NCI-H128 (cell line): ENCODE data around the gene LRRK2.
"Not testable (repeated sequence)": the region's sequence is repeated elsewhere in the genome, so short reads cannot be mapped to it uniquely, and the experiment has no call there.

ENCODE experiments used
- DNase-seq: peaks from one replicate; lab custom pipeline; 2025; ENCODE audit not compliant: unreplicated experiment; lab: John Stamatoyannopoulos, UW

LRRK2 gene

GRCh38 chr12:40244526-40245156 lies 19.8 kb downstream of the LRRK2 start:
- not testable (repeated sequence) for DNase-seq

DNA sequence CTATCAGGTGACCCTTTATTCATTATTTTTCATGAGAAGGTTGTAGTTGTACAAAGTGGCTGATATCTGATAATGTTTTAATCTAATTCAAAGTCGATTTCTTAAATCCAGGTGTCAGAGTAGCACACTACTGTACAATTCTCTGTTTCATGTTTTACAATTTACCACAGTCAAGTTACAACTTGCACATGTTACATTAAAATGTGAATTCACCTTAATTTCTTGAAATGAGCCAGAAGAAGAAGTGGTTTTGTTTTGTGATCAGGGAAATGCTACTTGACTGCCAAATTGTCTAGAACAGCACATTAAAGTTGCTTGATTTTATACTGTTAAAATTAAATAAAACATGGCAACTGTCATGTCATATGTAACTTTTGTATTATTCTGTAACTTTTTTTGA lies 23.2 kb downstream of the LRRK2 start:
- no peak for DNase-seq

DNA sequence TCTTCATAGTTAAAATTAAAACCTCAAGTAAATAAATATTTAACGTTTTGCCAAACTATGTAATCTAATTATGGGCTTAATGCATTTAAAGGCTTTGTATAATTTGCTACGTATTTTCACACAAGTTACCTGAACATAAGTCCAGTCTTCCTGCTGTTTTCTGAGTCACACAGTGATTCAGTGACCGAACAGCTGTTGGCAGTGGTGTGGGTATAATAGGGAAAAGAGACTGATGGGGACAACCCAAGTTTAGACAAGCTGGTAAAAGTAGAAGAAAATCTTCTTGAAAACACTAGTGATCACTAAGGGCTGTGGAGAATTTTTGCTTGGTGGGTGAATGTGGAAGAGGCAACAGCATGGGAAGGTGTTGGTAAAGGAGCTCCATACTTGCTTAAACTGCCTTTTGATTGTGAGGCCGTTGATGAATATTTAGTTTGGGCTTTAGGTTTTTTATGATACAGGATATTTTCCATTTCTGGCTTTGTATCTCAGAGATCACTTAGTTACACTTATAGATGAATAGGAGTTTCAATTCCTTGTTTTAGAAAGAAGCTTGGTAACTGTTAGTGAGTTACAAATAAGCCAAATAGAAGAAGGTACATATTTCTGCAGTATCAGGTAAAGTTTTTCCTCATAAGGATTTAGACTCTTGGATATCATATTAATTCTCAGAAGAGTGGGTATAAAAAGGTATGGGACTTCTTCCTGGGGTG lies 23.9 kb downstream of the LRRK2 start:
- DNase-seq: no peak

- DNase-seq: not testable (repeated sequence)
Measured at GRCh38 chr12:40250652-40251051, 25.9 kb downstream of the LRRK2 start.

GRCh38 chr12:40253936-40254335 lies 29.1 kb downstream of the LRRK2 start:
- no peak for DNase-seq

GRCh38 chr12:40254455-40255085 lies 29.8 kb downstream of the LRRK2 start:
- no peak for DNase-seq

GRCh38 chr12:40258371-40258770 lies 33.6 kb downstream of the LRRK2 start:
- DNase-seq: no peak

- DNase-seq: no peak
Measured at GRCh38 chr12:40261937-40262336, 37.1 kb downstream of the LRRK2 start.

- DNase-seq: no peak
Measured at GRCh38 chr12:40262657-40263056, 37.9 kb downstream of the LRRK2 start.

GRCh38 chr12:40263616-40264409 lies 39.0 kb downstream of the LRRK2 start:
- no peak for DNase-seq

GRCh38 chr12:40271981-40272664 lies 47.3 kb downstream of the LRRK2 start:
- DNase-seq: no peak

GRCh38 chr12:40281791-40282364 lies 57.1 kb downstream of the LRRK2 start:
- no peak for DNase-seq

- DNase-seq: no peak
Measured at GRCh38 chr12:40286583-40286982, 61.8 kb downstream of the LRRK2 start.

DNA sequence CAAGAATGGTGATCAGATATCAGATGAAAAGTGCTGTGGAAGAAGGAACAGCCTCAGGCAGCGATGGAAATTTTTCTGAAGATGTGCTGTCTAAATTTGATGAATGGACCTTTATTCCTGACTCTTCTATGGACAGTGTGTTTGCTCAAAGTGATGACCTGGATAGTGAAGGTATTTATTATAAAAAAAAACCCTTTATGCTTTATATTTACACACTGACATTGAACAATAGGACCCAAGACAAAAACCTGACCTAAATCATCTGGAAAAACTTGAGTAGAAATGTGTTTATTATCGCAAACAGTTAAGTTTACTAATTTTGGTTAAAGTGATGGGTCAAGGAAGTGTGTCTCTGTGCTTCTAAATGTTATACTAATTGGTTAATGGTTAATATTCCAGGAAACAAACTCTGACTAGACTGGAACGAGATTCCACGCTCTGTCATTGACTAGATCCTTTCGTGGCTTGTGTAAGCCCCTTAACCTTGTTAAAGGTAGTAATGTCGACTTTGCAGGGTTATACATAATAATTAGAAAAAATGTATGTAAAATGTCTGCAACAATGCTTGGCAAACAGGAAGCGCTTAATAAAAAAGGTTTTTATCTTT lies 62.7 kb downstream of the LRRK2 start:
- no peak for DNase-seq

GRCh38 chr12:40292788-40293429 lies 68.1 kb downstream of the LRRK2 start:
- no peak for DNase-seq

DNA sequence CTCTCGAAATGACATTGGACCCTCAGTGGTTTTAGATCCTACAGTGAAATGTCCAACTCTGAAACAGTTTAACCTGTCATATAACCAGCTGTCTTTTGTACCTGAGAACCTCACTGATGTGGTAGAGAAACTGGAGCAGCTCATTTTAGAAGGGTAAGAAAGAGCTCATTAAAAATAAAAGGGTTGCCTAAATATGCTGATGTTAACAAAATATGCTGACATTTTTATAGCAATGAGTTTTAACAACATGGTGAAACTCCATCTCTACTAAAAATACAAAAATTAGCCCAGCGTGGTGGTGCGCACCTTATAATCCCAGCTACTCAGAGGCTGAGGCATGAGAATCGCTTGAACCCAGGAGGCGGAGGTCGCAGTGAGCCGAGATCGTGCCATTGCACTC lies 73.5 kb downstream of the LRRK2 start:
- DNase-seq: no peak

GRCh38 chr12:40300490-40300889 lies 75.7 kb downstream of the LRRK2 start:
- no peak for DNase-seq

DNA sequence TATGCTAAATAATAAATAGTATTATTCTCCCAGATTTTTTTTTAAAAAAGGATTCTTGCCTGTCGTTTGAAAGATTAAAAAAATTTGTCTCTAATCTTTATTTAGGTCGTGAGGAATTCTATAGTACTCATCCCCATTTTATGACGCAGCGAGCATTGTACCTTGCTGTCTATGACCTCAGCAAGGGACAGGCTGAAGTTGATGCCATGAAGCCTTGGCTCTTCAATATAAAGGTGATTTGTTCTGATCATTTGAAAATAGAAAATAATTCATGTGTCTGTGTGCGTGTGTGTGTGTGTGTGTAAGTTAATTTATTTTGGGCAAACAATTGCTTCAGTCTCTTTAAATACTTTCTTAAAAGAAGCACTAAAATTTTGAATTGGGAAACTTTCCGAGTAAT lies 84.2 kb downstream of the LRRK2 start:
- no peak for DNase-seq

GRCh38 chr12:40310211-40310610 lies 85.4 kb downstream of the LRRK2 start:
- DNase-seq: no peak

GRCh38 chr12:40312196-40312595 lies 87.4 kb downstream of the LRRK2 start:
- no peak for DNase-seq
